HL-60 (cell line): Measurements from ENCODE around the gene LSAMP.

Experiments used
- CTCF ChIP-seq: IDR thresholded peaks from one replicate; pipeline ENCODE4 v1.5.1; 2011; ENCODE audit warnings: low read length, control low read depth, inconsistent platforms; ENCODE audit not compliant: insufficient read depth
- POLR2AphosphoS5 ChIP-seq: IDR thresholded peaks from 2 replicates; pipeline ENCODE4 v1.6.1; 2012; ENCODE audit warnings: low read depth
- REST ChIP-seq: IDR thresholded peaks from 2 replicates; pipeline ENCODE4 v1.6.1; 2012; ENCODE audit warnings: low read depth; ENCODE audit not compliant: insufficient replicate concordance

- TF ChIP-seq CTCF: no peak
- TF ChIP-seq POLR2AphosphoS5: no peak
- TF ChIP-seq REST: no peak
Observed at GRCh38 chr3:116254541-116254940, 190.7 kb downstream of the LSAMP start.
